ENCODE data around the gene RAMP1. TPM values are rescaled to one million over a fixed set of nuclear protein-coding genes. Genes with fewer than 3 reads are reported as not detected.

Gene RAMP1
- total RNA-seq, 1 experiment from 2014 or later, result 0.63 TPM

GRCh38 chr2:237889016-237889415, 29.6 kb downstream of the RAMP1 start:
- H2AK5ac ChIP-seq (ENCODE audit: insufficient read length, low read length), result no peak overlapping the region
- no peak overlapping the region for H3K9ac ChIP-seq (ENCODE audit: extremely low read depth, insufficient read length, low read length)
- H2BK120ac ChIP-seq (ENCODE audit: low read depth, low read length, poor library complexity, severe bottlenecking), result no peak overlapping the region
- Mint-ChIP-seq H3K36me3 (ENCODE audit: insufficient read depth in 1 of 3, low read depth in 3 of 3) (no peaks in the 10 kb centered on the region), H3K27me3 (ENCODE audit: low read depth) (no peaks in the 10 kb centered on the region), H3K4me3 (no peak overlapping the region), H3K27ac (no peak overlapping the region), H3K4me1 (no peaks in the 10 kb centered on the region), H3K9me3 (no peaks in the 10 kb centered on the region)
- H3K56ac ChIP-seq (ENCODE audit: insufficient read length, low read depth, low read length), result no peak overlapping the region
- H2AFZ ChIP-seq (ENCODE audit: low read length), result no peak overlapping the region
- no peak overlapping the region for H3K4me2 ChIP-seq (ENCODE audit: insufficient read depth, insufficient read length, low read length)
- DNase-seq, result no peak
- H4K8ac ChIP-seq (replicated peaks; ENCODE audit: insufficient read length, low read depth, low read length), result no peak overlapping the region
- no peak overlapping the region for H4K91ac ChIP-seq (ENCODE audit: insufficient read length, low read depth, low read length)
- H3K14ac ChIP-seq (ENCODE audit: insufficient read depth, low read length), result no peak overlapping the region
- no peak overlapping the region for H4K5ac ChIP-seq (ENCODE audit: insufficient read length, low read depth, low read length)
- no peak overlapping the region for H3K23ac ChIP-seq (ENCODE audit: insufficient read length, low read depth, low read length)
- H3K18ac ChIP-seq (ENCODE audit: insufficient read length, low read depth, low read length), result no peak overlapping the region
- WGBS (ENCODE audit: extremely low coverage, insufficient read length, low lambda C conversion rate), result no CpG with 5 or more reads among the region's 8 CpGs
- H3T11ph ChIP-seq (ENCODE audit: low read length), result no peak overlapping the region
- H3K79me2 ChIP-seq (ENCODE audit: insufficient read depth, low read length), result no peaks in the 10 kb centered on the region
- peaks cover 2% of the 10 kb centered on the region for H4K20me1 ChIP-seq (ENCODE audit: control insufficient read depth, insufficient read depth, insufficient read length)
- H3K27me3 ChIP-seq (ENCODE audit: insufficient read depth, low read length), result no peaks in the 10 kb centered on the region
- H3K27ac ChIP-seq (ENCODE audit: insufficient read length, low read depth, low read length), result no peak overlapping the region
- no peak overlapping the region for H2BK5ac ChIP-seq (ENCODE audit: insufficient read length, low read length)
- no peak for TF ChIP-seq CTCF (conservative IDR thresholded peaks at IDR 0.05)
- no peaks in the 10 kb centered on the region for H3K79me1 ChIP-seq (ENCODE audit: insufficient read depth, low read depth, low read length, poor library complexity, severe bottlenecking)
- no peak overlapping the region for H3K4ac ChIP-seq (ENCODE audit: low read depth, low read length)
- H2BK12ac ChIP-seq (ENCODE audit: insufficient read length, low read depth, low read length), result no peak overlapping the region
- H3K4me1 ChIP-seq (ENCODE audit: insufficient read depth, low read length), result no peaks in the 10 kb centered on the region
- H2BK20ac ChIP-seq (ENCODE audit: low read depth, low read length, poor library complexity, severe bottlenecking), result no peak overlapping the region
- H2BK15ac ChIP-seq (ENCODE audit: low read depth, low read length), result no peak overlapping the region
- peaks cover 2% of the 10 kb centered on the region for H3K23me2 ChIP-seq (ENCODE audit: insufficient read length, low read depth, low read length, poor library complexity, severe bottlenecking)
- H3K9me3 ChIP-seq (ENCODE audit: control insufficient read depth, low read depth, low read length), result no peaks in the 10 kb centered on the region

Measured in H9 (cell line).